Forelimb muscle (tissue), 1 donor: ENCODE data around the gene NELL1. TPM values are rescaled to one million over a fixed set of nuclear protein-coding genes. Genes with fewer than 3 reads are reported as not detected.
"Not testable (repeated sequence)": the region's sequence is repeated elsewhere in the genome, so short reads cannot be mapped to it uniquely, and the experiment has no call there.

Experiments used
- DNase-seq: peaks from one replicate; pipeline ENCODE4 v3.0.0-alpha.2; 2013; ENCODE audit warnings: low read depth
- polyA plus RNA-seq: library from polyadenylated mRNA; unstranded; fragments of 120-200 nt; gene quantifications from one replicate; pipeline ENCODE4 v1.2.1, GENCODE V29; 2013; ENCODE audit not compliant: insufficient read length

NELL1 gene
- polyA plus RNA-seq, 1 donor = 5.1 TPM

DNA sequence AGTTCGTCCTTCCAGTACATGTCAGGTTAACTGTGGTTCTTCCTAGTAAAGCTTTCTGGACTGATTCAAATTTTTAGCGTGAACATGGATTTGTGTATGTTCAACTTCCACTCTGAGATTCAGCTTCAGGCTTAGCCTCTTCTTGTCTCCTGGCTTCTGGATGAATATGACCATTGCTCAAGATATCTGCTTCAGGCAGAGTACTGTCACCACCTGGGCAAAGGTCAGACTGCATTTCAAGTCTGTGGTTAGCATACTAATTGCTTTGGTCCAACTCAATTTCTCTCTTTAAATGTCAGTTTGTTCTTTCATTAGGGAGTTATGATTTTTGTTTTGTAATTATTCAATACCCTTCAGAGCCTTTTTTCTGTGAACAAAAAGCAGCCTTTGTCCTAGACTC lies 440.0 kb downstream of the NELL1 start:
- no peak for DNase-seq

DNA sequence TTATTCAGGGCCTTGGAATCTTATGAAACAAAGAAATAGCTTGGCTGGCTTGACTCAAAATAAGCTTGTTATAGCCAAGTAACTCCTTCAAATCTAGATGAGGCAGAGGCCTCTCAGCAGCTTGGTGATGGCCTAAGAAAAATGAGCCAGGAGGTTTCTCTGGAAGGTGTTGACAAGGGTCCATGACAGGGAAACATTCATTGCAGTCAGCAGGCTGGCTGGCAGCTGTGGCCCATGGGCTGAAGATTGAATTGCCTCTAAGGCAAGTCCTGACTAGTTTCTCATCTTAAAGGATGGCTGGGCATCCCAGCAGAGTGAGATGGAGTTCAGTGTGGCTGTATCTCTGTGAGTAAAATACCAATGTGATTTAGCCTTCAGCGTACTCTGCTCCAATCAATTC lies 441.0 kb downstream of the NELL1 start:
- DNase-seq = no peak

DNA sequence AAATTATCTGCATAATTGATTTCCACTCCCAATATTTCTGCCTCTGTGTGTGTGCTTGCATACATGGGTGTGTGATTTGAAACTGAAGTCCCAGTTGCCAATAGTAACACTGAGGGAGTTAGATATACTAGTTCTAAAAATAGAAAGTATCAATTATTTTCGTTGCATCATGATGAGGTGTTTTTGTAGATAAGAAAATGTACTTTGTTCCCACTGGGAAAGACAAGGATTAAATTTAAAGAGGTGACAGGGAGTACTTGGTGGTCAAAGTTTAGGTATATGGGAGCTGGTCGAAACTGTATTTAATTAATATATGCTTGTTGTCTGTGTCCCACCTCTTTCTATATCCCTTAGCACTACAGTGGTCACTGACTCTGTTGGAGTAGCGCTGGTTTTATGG lies 444.5 kb downstream of the NELL1 start:
- DNase-seq = no peak

DNA sequence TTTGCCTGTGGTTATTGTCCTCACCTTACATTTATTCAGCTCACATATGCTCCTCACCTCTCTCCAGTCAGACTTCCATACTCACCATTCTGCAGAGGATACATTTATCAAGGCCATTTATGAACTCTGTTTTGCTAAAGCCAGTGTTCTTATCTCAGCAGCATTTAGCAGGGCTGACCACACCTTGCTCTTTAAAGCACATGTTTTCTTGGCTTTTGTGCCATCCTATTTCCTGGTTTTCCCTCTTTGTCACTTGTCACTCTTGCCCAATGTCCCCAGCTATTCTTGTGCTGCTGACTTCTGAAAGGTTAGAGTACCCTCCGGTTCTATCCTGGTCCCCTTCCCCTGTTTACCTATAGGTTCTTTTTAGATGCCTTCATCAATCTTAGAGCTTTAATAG lies 446.6 kb downstream of the NELL1 start:
- no peak for DNase-seq

DNA sequence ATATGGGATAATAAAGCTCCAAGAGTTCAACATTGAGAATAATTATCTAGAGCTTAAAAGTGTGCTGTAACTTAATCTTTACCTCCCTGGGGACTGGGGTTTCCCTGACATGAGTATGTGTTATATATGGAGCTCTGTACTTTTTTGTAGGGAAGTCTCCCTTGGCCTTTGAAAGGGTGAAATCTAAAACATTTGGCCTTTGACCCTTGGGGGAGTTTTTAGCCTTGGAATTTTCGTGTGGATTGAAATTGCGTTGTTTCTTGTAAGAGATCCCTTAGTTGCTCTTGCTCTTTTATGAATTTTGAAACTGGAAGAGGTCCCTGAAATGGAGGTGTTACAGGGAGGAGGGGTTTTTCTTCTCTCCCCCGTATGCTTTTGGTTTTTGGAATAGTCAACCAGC lies 450.0 kb downstream of the NELL1 start:
- DNase-seq = no peak

DNA sequence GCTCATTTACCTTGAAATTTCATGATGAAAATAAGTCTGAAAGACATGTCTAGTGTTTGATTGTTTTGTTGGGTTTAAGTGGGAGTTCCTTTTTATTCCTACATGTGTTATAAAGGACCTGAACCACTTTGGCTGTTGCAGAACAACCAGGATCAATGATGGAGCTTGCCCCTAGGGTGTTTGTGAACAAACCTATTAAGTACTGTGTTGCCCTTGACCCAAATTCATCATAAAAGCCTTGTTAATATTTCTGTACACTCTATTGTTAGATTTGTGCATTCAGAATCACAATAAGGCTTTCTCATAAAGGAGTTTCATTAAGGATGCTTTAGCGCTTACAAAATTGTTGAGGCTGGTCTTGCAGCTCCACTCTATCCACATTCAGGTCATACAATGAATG lies 452.6 kb downstream of the NELL1 start:
- DNase-seq = no peak

DNA sequence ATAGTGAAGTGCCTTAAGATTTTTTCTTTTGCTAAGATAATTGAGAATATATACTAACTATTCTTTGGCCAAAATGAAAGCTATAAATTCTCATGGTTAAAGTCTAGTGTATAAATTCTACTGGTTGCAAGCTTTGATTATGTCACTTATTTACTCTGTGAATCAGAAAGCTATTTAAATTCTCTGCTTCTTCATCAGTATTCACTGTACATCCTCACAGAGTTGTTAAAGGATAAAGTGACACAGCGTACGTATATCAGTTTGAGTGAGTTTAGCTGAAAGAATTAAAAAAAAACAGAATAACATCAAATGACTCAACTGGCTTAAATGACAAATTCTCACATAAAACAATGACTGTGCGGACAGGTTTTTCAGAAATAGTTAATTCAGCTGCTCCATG lies 453.1 kb downstream of the NELL1 start:
- DNase-seq = no peak

DNA sequence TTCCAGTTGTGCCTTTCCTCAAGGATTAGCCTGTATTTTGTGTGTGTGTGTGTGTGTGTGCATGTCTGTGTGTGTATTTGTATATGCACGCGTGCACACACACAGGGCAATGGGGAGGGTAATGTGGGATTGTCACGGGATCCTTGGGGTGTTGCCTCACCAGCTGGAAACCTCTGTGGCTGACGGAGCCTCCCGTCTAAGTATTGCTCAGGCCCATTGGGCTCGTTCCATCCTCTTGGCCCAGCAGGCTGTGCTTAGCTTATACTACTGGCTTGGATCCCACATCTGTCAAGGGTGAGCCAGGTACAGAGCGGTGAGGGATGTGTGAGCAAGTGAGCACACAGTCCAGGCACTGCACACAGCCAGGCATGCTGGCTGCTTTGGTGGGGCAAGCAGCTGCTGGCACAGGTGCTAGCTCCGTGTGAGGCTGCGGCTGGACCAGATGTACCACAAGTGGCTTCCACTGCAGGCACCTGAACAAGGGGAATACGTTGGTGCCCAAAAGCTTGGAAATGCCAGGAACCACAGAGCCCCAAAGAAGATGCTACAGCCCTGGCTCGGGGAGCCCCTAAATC lies 462.8 kb downstream of the NELL1 start:
- no peak for DNase-seq

DNA sequence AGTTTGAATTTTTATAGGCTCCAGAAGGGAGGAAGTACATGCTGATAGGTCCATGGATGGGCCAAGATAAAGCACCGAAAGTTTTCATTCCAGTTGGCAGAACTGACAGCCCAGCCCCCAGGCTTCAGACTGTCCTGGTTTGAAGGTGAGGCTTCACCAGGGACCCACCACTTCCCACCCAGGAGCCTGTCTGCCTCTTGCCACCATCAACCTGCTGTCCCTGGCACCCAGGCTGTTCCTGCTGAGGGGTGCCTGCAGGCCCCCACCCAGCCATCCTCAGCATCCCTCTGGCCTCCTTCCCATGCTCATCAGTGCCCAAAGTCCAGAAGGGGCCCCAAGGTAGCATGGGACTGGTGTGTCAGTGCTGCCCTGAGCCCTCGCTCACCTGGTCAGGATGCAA lies 463.9 kb downstream of the NELL1 start:
- DNase-seq = no peak

DNA sequence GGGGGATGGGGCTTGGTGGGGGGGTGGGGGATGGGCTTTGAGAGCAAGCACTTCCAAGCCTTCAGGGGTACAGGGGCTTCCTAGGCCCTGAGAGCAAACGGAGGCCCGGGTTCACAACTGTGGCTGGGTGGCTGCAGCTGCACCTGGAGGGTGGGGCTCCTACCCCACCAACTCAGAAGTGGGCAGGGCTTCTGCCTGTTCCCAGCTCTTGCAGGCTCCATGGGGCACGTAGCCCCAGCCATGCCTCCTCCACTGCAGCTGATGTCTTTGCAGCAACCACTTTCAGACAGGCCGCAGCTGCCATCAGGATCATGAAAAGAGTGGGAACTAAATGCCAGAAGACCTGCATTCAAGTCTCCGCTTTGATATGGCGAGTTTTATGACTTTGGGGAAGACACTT lies 464.3 kb downstream of the NELL1 start:
- DNase-seq = no peak

DNA sequence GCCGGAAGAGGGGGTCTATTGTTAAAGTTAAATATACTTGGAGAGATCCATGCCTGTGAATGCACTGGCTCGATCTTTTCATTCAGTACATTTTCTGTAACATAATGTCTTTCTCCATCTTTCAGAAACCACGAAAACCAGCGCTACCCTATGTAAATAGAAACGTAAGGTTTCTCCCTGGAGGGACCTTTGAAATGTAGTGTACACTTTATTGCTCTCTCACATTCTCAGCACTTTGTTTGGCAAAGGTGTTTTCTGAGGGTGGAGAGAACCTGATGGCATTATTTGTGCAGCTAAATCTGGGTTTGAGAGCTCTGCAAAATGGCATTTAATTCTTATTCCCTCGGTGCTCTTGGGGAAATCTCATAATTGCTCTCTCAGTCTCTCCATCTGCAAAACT lies 468.4 kb downstream of the NELL1 start:
- DNase-seq = no peak

DNA sequence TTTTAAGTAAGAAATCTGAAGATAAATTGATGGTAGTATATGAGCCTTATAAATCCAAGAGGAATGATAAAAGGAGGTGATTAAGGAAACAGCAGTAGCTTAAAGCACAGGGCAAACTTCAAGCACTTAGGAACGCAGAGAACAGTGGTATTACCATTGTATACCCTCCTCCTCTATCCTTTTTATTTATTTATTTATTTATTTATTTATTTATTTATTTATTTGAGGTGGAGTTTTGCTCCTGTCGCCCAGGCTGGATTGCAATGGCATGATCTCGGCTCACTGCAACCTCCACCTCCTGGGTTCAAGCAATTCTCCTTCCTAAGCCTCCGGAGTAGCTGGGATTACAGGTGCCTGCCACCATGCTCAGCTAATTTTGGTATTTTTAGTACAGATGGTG lies 472.2 kb downstream of the NELL1 start:
- not testable (repeated sequence) for DNase-seq

DNA sequence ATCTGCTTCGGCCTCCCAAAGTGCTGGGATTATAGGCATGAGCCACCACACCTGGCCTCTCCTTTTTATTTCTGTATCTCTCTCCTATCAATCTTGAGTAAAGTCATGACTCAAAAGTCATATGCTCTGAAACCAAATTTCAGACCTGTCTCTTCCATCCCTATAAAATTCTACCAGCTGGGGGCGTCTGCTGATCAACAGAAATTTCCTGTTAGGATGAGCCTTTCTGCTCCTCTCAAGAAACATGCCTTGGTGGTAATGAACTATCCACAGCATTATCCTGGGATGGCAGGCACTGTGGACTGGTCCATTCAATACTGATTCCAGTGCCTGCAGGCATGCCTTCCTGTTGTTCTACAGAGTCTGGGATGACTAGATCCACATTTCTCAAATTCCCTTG lies 472.6 kb downstream of the NELL1 start:
- DNase-seq = no peak

DNA sequence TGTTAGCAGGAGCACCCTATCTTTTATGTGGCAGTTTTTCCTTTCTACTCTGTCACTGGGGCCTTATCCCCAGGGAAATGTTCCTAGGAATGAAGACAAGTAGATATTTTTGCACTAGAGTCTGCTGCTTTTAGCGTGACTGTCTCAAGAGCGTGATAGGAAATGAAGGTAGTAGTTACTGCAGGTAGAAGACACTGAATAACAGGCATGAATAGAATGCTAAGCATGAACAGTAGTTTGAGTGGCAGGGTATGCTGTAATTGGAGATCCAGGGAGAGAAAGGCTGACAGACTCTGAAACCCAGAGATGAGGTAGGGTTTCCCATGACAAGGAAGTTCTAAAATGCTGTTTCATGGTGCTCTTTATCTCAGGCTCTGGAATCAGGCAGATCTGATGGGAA lies 475.1 kb downstream of the NELL1 start:
- no peak for DNase-seq

DNA sequence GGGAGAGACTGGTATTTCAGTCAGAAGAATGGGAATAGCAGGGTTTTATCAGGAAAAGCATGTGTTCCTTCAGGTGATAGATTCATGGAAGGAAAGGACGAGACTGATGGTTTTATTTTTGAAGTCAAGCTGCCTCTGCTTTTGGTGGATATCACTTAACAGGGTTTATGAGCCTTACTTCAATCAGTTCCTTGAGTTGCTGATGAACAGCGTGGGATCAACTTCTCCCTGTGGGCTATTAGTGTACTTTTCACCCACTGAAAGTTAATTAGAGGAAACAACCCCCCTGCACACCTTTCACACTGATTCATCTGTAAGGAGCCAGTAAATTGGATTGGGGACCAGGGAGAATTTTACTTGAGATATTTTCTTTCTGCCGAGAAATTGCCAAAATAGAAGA lies 479.0 kb downstream of the NELL1 start:
- DNase-seq = no peak

DNA sequence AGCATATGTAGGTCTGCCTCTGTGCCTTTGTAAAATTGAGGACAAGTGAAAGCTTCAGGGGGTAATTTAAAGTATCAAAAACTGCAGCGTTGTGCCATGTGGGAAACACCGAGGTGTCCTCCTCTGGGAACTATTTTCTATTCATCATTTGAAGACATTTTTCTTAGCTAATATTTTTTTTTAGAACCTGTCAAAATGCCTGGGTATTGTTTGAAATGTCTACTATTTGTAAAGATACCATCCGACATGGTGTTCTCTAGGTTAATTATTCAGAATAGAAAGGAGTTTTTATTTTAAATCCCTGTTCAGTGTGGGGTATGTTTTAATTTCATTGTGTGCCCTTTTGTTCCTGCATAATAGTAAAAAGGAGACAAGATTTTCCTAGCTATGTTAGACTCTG lies 490.8 kb downstream of the NELL1 start:
- no peak for DNase-seq

DNA sequence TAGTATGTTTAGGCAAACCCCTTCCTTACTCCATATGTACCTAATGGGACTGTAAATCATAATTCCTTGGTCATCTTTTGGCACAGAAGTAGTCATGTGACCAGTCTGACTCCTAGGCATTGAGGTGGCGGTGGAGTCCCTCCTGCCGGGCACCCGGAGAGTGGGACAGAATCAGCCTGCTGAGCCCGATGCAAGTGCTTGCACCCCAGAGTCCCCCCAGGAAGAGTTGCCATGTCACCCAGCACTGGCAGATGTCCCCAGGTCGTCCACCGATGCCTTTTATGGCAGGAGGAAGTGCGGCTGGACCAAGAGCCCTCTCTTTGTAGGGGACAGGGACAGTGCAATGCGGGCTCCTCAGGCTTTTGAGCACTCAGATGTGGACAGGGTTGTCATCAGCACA lies 500.3 kb downstream of the NELL1 start:
- no peak for DNase-seq

DNA sequence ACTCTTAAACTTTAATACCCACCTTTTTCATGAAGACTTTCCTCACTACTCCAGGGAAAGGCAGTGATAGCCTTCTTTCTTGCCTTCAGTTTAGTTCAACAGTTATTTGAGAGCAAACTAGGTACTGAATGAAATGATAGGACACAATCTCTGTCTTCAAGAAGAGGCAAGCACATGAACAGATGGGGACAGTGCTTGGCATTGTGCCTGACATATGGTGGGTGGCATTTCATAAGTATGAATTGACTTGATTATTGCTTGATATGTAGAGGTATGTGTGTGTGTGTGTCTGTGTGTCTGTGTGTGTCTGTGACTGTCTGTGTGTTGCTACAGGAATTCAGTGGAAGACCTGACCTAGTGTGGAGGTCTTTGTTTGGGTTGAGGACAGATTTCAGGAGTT lies 504.1 kb downstream of the NELL1 start:
- DNase-seq = no peak

DNA sequence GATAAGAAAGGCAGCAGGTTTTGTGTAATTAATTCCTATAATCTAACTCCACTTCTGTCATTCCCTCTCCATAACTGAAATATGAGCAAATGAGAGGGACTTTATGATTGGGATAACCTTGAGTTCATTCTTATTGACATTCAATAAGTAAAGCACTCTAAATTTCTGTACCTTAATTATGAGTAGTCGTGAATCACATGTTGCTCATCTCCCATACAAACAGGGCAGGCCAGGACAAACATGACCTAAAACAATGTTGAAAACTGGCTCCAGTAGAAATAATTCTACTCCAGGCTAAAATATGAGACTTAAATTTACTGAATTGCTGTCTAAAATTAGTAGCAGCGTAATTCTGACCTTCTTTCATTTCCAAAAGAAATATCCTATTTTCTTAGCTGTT lies 505.4 kb downstream of the NELL1 start:
- no peak for DNase-seq

DNA sequence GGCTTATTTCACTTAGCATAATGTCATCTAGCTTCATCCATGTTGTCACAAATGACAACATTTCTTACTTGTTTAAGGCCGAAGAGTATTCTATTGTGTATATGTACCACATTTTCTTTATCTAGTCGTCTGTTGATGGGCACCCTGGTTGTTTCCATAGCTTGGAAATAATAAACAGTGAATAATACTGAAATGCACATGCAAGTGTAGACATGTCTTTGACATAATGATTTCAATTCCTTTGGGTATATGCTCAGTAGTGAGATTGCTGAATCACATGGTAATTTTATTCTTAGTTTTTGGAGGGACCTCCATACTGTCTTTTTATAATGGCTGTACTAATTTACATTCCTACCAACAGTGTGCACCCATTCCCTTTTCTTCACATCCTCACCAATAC lies 508.0 kb downstream of the NELL1 start:
- DNase-seq = no peak

DNA sequence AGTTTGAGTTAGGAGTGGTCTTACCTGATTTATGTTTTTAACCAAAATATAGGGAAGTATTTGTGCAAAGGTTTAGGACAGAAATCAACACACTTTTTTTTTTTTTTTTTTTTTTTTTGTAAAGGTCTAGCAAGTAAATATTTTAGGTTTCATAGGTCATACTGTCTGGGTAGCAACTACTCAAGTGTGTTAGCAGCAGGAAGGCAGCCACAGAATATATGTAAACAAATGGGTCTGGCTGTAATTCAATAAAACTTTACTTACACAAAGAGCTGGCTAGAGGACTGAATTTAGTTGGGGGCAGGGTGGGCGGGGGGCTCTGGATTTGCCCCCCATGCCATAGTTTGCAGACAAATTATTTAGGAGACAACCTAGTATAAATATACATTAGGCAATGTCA lies 510.4 kb downstream of the NELL1 start:
- DNase-seq = no peak

DNA sequence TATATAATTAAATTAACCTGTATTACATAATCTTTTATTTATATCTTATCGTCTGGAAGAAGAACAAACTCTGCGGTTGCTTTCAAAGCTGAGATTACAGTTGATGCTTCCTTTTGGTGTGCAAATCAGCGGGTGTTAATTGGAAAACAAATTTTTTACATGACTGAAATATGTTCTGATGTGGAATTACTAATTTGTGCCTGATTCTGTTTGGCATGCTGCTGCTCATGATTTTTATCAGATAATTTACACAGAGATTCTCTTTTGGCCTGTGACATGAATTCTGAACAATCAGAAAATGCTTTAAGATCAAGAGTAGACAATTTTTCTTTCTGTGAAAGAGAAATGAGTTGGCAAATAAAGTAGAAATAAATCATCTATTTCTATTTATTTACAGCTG lies 510.8 kb downstream of the NELL1 start:
- DNase-seq = no peak

DNA sequence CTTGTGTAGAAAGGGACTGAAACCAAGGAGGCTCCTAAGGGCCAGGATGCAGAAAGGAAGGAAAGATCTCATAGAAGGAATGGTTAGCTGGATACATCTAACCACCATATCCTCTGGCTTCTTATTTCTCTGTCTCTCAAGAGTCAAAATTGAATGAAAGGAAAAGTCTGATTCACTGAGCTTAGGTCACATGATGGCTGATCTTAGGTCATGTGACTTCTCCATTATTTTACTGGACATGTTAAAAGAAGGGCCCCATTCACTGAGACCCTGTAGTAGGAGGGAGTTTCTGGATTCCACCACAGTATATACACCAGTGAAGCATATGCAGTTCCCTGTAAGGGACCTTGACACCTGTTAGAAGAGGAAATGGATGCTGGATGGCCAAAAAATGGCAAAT lies 516.6 kb downstream of the NELL1 start:
- no peak for DNase-seq

DNA sequence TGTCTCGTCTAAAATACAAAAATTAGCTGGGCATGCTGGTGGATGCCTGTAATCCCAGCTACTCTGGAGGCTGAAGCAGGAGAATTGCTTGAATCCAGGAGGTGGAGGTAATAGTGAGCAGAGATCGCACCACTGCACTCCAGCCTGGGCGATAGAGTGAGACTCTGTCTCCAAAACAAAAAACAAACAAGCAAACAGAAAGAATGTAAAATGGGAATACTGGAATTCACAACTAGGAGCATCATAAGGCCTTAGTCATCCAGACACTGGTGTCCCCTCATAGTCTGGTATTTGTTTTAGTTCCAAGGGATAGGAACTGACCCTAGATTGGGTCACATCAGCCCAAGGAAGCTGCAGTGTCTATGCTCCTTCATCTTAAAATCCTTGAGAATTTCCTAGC lies 520.8 kb downstream of the NELL1 start:
- no peak for DNase-seq

DNA sequence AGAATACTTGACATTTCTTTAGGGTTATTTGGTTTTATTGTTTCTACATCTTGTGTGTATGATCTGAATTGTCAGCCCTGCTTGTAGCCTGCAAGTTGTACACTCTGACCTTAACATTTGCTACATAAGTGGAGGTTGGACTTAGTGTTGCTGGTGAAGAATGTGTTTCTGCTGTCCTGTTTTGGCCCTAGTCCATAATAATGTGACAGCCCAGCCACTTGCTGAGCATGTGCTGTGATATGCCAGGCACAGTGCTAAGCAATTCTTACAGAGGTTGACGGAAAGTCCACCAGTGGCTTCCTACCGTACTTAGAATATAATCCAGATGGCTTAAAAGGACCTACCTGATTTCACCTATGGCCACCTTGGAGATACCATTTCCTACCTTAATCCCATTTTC lies 526.6 kb downstream of the NELL1 start:
- DNase-seq = no peak
